AG08396 (cell line): ENCODE measurements around the gene SEC11A.
"Not testable (repeated sequence)": the region's sequence is repeated elsewhere in the genome, so short reads cannot be mapped to it uniquely, and the experiment has no call there.

Experiments
- DNase-seq: peaks from one replicate; pipeline ENCODE4 v3.0.0; 2012; ENCODE audit warnings: low spot score, mixed read lengths

Gene SEC11A

DNA sequence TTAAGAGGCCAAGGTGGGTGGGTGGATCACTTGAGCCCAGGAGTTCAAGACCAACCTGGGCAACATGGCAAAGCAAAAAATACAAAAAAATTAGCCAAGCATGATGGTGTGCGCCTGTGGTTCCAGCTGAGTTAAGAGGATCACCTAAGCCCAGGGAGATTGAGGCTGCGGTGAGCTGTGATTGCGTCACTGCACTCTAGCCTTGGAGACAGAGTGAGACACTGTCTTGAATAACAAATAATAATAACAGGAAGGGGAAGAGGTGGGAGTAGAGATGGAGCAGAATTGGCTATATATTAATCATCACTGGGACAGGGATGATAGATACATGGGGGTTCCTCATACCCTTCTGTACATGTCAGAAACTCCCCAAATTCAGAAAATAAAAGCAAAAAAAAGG lies 34.1 kb downstream of the SEC11A start:
- no peak for DNase-seq

DNA sequence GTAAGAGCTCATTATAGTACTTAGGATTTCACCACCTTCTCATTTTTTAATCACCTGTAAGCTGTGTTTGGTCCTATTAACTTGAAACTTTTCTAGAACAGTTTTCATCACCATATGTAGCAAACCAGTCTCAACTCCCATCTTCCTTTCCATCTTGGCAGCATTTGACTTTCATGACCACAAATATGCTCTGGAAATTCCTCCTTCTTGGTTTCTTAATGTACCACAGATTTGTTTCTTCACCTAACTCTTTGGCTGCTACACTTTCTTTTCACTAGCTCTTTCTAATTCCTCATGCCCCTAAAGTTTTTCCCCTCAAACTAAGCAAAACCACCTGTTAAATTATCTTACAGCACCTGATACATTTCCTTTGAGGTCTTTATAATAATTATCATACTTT lies 44.7 kb downstream of the SEC11A start:
- DNase-seq: peak; percentile 76

DNA sequence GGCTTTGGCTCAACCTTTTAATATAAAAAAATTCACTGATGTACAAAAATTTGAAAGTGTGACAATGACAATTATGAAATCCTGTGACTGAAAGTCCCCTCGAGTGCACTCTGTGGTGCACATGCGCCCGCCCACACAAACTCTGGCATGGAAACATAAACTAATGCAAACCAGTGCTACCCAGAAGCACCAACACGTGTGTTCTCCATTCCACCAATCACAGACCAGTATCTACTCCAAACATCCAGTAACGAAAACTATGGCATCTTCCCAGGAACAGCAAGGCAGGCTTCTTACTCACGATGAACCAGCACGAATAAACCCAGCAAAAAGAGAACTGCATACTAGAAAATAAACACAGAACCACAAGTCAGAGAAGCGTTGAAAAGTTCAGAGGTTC lies 46.2 kb downstream of the SEC11A start:
- DNase-seq: peak; percentile 45

DNA sequence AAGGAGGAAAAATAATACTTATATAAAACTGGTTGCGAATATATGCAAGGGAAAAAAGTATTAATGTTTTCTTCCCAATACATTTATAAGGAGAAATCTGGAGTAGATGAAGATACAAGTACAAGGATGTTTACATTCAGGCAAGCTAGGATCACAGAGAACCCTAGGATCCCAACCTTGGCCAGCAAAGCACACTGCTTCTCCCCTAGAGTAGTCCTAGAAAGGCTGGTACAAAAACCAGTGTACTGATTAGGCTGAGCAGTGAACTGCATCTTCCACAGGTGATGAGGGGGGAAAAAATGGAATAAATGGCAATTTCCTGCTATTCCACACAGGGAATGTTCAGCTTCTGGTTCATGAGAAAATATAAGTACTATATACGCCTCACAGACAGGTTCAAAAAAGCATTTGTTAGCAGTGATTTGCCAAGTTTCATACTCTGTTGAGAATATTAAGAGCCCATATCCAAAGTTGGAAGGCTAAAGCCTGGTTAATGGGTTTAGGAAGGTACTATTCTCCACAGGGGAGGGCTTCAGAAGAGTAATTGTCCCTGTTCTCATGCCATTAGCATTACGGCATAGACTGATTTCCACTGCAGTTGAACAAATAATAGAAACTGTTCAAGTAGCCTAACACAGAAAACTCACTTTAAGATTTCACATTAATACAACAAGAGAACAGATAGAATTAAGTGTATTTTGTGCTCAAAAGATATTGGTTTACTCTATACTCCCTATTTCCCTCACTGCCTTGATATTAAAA lies 47.5 kb downstream of the SEC11A start:
- DNase-seq: no peak

DNA sequence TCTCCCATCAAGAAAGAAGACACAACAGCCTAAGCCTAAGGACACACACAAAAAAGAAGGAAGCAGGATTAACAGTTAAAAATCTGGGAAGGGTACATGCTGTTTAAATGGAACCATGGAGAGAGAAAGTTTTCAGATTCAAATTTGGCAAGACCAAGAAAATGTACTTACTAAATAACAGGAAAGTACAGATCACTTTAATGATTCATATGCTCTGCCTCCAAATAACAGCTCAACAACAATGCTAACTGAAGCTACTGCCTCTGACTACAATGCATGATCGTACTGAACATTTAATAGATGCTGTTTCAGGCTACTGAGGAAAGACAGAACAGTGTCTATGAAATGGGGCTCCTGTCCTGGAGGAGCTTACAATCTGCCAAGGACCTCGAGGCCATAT lies 49.6 kb downstream of the SEC11A start:
- no peak for DNase-seq

DNA sequence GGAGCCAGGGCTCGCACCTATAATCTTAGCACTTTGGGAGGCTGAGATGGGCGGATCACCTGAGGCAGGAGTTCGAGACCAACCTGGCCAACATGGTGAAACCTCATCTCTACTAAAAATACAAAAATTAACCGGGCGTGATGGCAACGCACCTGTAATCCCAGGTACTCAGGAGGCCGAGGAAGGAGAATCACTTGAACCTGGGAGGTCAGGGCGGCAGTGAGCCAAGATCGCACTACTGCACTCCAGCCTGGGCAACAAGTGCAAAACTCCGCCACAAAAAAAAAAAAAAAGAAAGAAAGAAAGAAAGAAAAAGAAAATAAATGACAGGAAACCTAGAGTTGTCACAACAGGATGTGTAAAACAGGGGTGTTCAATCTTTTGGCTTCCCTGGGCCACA lies 54.9 kb downstream of the SEC11A start:
- no peak for DNase-seq

DNA sequence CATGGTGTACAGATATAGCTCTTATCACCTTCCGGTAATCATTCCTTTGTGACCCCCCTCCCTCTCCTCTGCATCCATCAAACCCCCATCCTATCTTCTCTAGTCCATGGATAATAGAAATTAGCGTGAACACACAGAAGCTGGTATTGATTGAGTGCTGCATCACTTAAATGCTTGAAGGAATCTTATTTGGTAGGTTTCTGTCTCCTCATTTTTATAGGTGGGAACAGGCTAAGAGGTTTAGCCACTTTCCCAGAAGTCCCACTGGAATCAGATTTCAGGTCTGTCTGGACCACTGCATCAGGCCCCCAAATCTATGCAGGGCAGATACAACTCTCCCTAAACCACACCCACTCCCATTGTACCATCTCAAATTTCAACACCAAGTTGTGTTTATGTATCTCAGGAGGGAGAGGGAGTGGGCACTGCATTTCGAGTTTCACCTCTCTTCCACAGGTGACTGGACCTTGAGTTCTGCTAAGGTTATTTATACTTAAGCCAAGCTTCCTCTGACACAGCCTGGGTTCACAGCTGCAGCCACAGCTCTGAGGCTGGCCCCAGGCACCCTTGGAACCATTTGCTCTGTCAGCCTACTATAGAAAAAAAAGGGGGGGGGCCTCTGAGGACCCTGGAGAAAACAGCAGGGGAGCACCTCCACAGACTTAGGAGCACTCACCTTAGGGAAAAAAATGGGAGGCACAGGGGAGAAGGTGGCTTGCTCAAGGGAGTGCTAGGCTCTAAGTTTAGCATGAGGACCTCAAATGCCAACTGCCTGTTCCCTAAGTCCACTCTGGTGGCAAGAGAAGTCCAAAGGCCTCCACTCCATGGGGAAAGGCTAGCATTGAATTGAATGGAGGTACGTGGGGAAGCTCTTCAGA lies 55.8 kb downstream of the SEC11A start:
- DNase-seq: no peak

DNA sequence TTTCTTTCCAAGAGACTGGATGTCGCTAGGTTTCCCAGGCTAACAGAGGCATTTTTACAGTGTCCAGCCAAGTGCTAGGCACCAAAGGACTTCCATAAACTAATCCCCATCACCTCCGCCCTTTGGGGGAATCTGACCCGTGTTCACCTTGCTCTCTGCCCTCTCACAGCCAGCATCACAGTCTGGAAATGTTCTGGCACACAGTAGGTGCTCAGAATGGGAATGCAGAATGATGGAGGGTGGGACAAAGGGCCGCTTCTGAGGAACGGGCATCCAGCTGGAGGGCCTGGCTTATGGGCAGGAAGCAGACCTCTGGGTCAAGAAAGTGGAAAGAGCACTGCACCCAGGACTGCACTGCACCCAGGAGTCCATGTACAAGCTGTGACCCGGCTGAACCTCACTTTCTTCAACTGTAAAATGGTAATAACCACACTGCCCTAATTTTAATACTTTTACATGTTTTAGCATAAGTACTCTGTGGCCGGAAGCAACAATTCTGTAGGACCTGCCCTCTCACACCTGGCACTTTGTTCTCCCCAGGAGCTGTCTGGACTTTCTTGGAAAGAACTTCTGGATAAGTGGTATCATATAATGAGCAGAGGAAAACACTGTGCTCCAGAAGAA lies 57.0 kb downstream of the SEC11A start:
- no peak for DNase-seq

DNA sequence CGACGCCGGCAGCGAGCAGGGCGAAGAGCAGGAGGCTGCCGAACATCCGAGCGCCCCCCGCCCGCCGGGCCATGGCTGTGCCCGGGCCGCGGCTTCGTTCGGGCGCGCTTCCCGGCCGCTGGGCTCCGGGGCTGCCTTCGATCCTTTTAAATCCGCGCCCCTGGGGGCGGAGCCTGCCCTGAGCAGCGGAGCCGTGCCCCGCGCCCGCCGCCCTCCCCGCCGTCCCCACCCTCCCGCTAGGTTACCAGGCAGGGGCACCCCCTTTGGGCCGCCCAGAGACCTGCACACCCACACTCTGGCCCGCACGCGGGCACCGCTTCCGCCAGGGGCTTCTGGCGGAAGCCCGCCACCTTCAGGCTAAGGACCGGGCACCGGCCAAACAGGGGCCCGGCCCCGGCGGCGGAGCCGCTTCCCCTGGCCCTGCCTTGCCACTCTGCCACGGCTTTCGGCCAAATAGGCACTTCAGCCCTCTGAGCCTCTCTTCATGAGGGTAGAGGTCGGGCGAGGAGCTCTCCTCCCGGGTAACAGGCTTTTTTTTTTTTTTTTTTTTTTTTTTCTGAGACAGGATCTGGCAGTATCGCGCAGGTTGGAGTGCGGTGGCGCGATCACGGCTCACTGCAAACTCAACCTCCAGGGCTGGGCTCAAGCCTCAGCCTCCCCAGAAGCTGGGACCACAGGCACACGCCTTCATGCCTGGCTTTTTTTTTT lies 57.7 kb downstream of the SEC11A start, which contains the start of gene NMB:
Gene NMB (minus strand): TSS at position 120 of the 708 bp plus-strand sequence. CDS start 47 bp downstream, at position 73.
- DNase-seq: peak; percentile 89

DNA sequence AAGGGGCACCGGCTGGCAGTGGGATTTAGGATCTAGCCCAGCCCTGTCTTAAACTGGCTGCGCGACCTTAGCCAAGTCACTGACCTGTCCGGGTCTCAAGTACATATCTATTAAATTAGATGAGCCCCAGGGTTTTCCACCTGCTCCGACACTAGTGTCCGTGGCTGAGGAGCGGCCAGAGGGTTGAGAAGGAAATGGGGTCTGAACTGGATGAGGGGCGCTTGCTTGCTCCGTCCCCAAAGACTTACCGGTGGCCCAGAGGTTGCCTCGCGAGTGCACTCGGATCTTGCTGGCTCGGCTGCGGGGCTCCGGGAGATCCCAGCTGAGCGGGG lies 58.2 kb downstream of the SEC11A start:
- DNase-seq: no peak

DNA sequence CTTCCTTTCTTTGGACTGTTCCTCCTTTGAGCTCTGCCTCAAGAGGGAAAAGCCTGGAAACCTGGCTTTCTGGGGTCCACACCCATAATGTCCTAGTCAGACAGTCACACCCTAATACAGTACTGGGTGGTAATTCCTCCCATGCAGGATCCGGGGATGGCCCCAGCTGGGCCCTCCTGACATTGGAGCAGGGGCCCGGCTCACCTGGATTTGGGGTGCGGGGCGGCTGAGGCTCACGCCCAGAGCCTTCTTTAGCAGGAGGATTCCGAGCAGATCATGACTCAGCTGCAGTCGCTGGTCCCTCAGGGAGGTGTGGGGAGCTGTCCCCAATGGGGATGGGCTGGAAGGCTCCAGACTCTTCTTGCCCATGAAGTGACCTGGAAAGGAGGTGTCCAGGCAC lies 59.0 kb downstream of the SEC11A start:
- no peak for DNase-seq

DNA sequence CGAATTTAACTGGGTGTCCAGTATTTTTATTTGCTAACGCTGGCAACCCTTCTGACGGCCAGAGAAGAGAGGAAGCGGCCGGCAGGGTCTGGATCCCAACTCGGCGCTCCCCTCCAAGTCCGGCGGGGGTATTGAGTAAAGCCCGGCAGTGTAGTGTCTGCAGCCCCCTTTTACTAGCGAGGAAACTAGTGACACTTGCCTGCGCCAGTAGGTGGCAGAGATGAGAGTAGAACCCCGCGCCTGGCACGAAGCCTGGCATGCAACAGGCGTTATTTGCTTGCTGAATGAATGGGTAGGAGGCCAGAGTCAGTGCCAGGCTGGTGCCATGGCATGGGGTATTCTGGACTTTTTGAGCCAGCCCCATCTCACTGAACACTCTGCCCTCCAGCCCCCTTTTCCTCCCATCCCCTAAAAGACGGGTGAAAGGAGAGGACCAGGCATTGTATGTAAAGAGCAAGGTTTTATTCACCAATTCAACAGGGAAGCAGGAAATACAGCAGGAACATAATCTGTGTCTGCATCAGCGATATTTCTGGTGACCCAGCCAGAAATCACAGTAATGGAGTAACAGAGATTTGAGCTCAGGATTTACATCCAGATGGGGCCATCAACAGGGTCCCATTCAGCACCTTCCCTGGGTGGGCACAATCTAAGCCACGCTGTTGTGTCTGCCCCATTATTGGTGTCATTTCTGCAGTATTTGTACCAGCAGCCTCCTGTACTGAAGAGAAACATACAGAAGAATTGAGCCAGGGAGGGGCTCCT lies 61.1 kb downstream of the SEC11A start:
- peak; percentile 73 for DNase-seq

DNA sequence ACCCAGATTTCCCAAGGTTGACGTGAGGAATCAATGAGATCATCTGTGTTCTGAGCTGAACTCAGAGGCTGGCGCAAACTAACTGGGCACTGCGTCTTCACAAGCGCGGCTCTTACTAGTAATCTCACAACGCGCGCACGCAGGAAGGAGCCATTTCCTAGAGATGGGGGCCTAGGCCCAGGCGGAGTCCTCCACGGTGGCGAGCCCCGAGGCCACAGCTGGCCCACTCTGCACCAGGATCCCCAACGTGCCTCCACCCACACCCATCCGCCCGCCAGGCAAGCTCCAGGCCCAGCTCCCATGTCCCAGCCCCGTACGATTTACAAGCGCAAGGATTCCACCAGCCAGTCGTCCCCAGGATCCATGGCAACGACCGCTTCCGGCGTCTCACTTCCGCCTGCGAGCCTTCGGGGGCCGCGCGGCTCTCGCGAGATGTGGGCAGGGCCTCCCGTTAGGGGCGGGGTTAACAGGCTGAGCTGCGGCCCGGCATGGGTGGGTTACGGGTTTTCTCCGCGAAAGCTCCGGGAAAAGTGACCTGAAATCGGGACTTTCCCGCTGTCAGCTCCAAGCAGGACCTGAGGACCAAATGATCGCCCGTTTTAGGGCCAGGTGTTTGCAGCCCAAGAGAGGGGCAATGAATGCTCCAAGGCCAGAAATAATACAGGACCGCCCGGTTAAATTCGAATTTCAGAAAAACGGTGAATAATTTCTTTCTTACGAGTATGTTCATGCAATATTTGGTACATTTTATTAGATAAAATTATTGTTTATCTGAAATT lies 61.8 kb downstream of the SEC11A start, which contains the start of gene WDR73:
Gene WDR73 (minus strand): TSS at position 374 of the 779 bp plus-strand sequence. CDS start 9 bp downstream, at position 365.
- DNase-seq: peak; percentile 94

DNA sequence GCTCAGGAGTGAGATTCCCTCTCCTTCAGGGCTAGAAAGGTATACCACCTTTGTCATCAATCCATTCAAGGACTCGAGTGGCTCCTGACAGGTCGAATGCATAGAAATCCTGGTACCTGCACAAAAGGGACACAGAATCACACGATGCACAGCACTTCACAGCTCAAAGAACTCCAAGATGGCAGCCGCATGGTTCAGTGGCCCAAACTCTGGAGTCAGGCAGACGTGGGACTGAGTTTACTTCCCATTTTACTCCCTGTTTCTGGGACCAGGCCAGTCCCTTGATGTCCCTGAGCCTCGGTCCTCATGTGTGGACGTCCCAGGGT lies 62.4 kb downstream of the SEC11A start:
- DNase-seq: no peak

DNA sequence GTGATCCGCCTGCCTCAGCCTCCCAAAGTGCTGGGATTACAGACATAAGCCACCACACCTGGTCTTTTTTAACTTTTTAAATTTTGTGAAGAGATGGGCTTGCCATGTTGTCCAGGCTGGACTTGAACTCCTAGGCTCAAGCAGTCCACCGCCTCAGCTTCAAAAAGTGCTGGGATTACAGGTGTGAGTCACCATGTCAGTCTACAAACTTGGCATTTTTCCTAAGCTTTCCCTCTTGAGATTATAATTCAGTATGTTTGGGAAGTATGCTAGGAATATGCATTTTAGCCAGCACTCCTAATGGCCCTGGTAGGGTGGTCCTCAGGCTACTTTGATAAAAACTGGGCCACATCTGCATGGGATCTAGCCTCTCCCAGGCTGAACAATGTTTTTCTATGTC lies 66.2 kb downstream of the SEC11A start:
- DNase-seq: no peak

DNA sequence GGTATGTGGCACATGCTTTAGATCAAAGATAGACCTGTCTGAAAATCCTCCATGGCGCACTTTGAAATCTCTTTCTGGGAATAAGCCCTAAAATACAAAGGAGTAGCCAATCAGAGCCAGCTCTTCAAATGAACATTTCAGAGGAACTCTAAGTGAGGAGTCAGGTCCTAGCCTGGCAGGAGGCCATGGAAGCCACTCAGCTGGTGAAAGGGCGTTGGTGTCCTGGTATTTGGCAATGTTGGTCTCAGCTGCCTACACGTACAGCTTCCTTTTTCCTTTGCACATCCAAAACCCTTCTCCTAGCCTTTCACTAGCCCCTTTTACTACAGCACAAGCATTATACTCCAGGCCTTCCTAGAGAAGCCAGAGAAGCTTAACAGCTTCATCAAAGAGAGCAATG lies 67.4 kb downstream of the SEC11A start:
- no peak for DNase-seq

DNA sequence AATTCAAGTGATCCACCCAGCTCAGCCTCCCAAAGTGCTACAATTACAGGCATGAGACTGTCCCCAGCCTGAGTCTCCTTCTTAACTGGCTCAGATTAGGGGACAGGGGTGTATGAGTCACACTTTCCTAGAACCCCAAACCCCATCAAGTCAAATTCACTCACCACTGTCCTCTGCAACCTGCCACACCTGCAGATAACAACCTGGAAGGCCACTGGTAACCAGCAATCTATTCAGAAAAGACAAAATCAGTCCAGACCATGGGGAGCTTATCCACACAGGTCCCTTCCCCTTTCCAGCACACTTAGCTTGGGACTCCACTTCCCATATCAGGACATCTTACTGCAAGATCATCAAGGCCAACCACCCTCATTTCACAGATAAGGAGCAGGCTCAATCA lies 68.2 kb downstream of the SEC11A start:
- DNase-seq: no peak

DNA sequence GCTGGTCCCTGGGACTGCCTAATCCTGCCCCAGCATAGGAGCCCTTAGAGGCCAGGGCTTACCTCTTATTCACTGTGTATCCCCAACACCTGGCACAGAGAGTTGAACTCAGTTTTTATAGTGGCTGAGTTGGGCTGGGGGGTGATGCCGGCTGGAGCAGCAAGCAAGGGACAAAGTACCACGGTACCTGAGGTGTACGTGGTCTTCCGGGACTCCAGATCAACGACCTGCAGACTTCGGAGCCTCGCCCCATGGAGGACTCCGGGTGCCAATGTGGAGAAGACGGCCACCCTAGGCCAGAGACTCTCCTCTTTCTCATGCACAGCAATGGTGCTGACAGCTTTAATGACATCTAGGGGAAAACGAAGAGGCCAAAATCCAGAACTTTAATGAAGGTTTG lies 69.9 kb downstream of the SEC11A start:
- DNase-seq: no peak

DNA sequence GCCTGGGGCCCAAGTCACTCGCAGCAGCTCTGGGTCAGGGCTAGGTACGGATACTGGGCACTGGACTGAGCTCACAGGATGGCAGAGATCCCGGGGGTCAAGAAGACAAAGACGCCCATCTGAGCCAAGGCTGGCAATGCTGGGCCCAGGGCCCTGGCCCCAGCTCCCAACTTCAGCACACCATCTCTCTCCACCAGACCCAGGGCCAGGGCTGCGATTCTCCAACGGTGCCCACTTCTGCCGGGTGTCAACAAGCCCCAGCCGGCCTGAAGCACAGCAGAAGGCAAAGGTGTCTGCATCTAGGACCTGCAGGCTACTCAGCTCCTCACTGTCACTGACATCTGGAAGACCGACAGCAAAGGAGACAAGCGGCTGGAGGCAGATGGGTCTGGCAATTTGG lies 70.4 kb downstream of the SEC11A start:
- DNase-seq: no peak

DNA sequence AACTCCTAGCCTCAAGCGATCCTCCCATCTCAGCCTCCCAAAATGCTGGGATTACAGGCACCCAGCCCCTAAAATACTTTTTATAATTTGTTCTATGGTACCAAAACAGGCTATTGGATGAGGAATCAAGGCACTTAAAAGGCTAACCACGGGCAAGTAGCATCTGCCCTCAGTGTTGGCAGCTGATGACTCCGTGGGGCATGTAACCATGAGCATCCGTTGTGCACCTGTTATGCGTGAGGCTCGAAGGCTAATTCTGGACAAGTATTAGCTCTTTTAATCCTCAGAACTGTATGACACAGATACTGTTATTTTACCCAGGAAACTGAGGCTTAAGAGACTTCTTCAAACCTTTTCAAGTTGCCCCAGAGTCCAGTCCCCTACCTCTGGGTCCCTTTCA lies 72.1 kb downstream of the SEC11A start:
- DNase-seq: no peak

DNA sequence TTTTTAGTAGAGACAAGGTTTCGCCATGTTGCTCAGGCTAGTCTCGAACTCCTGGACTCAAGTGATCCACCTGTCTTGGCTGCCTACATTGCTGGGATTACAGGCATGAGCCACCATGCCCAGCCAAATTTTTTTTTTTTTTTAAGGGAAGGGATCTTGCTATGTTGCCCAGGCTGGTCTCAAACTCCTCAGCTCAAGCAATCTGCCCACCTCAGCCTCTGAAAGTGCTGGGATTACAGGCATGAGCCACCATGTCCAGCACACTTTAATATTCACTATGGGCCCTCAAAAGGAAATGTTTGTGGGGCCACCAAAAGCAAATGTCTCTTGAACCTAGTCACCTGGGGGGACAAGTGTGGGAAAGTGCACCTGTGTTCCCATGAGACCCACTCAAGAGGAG lies 73.3 kb downstream of the SEC11A start:
- not testable (repeated sequence) for DNase-seq
